Progenitor cell of endocrine pancreas (in vitro differentiated cells): Measurements from ENCODE around the gene FAM120C. TPM values are rescaled to one million over a fixed set of nuclear protein-coding genes. Genes with fewer than 3 reads are reported as not detected.

Experiments
- DNase-seq: peaks from one replicate; pipeline ENCODE4 v3.0.0; 2021; ENCODE audit warnings: low spot score; ENCODE audit not compliant: unreplicated experiment
- H3K27ac Mint-ChIP-seq: 2 replicates; pipeline ENCODE4 v1.8.0; 2021; ENCODE audit warnings: mild to moderate bottlenecking, moderate library complexity, mixed read lengths
- H3K27me3 Mint-ChIP-seq: 2 replicates; pipeline ENCODE4 v1.8.0; 2021; ENCODE audit warnings: mixed read lengths
- H3K36me3 Mint-ChIP-seq: 2 replicates; pipeline ENCODE4 v1.8.0; 2022; ENCODE audit warnings: mixed read lengths; ENCODE audit not compliant: insufficient read depth
- H3K4me1 Mint-ChIP-seq: 2 replicates; pipeline ENCODE4 v1.8.0; 2021; ENCODE audit warnings: low read depth, mixed read lengths
- H3K4me3 Mint-ChIP-seq: 2 replicates; pipeline ENCODE4 v1.8.0; 2021; ENCODE audit warnings: low read depth, mild to moderate bottlenecking, moderate library complexity, mixed read lengths
- H3K9me3 Mint-ChIP-seq: 2 replicates; pipeline ENCODE4 v1.8.0; 2021; ENCODE audit warnings: low read depth, mixed read lengths
- CTCF ChIP-seq: fragments of 200-600 bp; sonication (generic); IDR thresholded peaks from one replicate; pipeline ENCODE4 v1.5.0; 2021; ENCODE audit warnings: antibody characterized with exemption, mild to moderate bottlenecking; ENCODE audit not compliant: unreplicated experiment
- total RNA-seq: library from RNA; stranded (reverse); gene quantifications from 2 replicates; pipeline ENCODE4 v1.2.1, GENCODE V29; 2021

FAM120C gene
- total RNA-seq, 1 donor from 2014 or later = 12.4 TPM

- no peaks in the 10 kb centered on the region for H3K27me3 Mint-ChIP-seq
- peaks cover 9% of the 10 kb centered on the region for H3K4me1 Mint-ChIP-seq
- peak; percentile 21 for DNase-seq
- no peaks in the 10 kb centered on the region for H3K36me3 Mint-ChIP-seq
- TF ChIP-seq CTCF = no peak
- H3K4me3 Mint-ChIP-seq = peak overlapping the region; percentile 92
- peaks cover 18% of the 10 kb centered on the region for H3K9me3 Mint-ChIP-seq
- H3K27ac Mint-ChIP-seq = peak overlapping the region; percentile 99
Measured at GRCh38 chrX:54043541-54044125, 139.4 kb downstream of the FAM120C start.

- TF ChIP-seq CTCF = no peak
- Mint-ChIP-seq H3K9me3 (peaks cover 18% of the 10 kb centered on the region), H3K27ac (peak overlapping the region; percentile 99), H3K4me1 (peaks cover 9% of the 10 kb centered on the region), H3K27me3 (no peaks in the 10 kb centered on the region), H3K36me3 (no peaks in the 10 kb centered on the region), H3K4me3 (peak overlapping the region; percentile 92)
- no peak for DNase-seq
Measured at GRCh38 chrX:54043056-54043455, 140.0 kb downstream of the FAM120C start.

- no peaks in the 10 kb centered on the region for H3K36me3 Mint-ChIP-seq
- peak overlapping the region; percentile 92 for H3K4me3 Mint-ChIP-seq
- peak; percentile 37 for TF ChIP-seq CTCF
- H3K27ac Mint-ChIP-seq = peak overlapping the region; percentile 99
- peak; percentile 30 for DNase-seq
- H3K4me1 Mint-ChIP-seq = peaks cover 9% of the 10 kb centered on the region
- H3K9me3 Mint-ChIP-seq = peaks cover 17% of the 10 kb centered on the region
- no peaks in the 10 kb centered on the region for H3K27me3 Mint-ChIP-seq
Measured at GRCh38 chrX:54042609-54043021, 140.4 kb downstream of the FAM120C start.

- H3K27ac Mint-ChIP-seq = no peak overlapping the region
Measured at GRCh38 chrX:54030329-54030728, 152.7 kb downstream of the FAM120C start.

GRCh38 chrX:54029529-54030143 is 153.4 kb downstream of the FAM120C start:
- Mint-ChIP-seq H3K9me3 (peaks cover 39% of the 10 kb centered on the region), H3K4me3 (no peak overlapping the region), H3K27me3 (no peaks in the 10 kb centered on the region), H3K27ac (no peak overlapping the region), H3K36me3 (peaks cover 31% of the 10 kb centered on the region), H3K4me1 (no peaks in the 10 kb centered on the region)
- TF ChIP-seq CTCF = no peak
- no peak for DNase-seq

More at GRCh38 chrX:54030329-54030728, 152.7 kb downstream of the FAM120C start:
- H3K4me3 Mint-ChIP-seq = no peak overlapping the region
- H3K4me1 Mint-ChIP-seq = no peaks in the 10 kb centered on the region
- H3K9me3 Mint-ChIP-seq = peaks cover 36% of the 10 kb centered on the region
- H3K27me3 Mint-ChIP-seq = no peaks in the 10 kb centered on the region
- peaks cover 32% of the 10 kb centered on the region for H3K36me3 Mint-ChIP-seq
- no peak for DNase-seq
- TF ChIP-seq CTCF = no peak
